IPS DF 4.7 (cell line): ENCODE results near the gene ZDHHC24.

ENCODE experiments used
- DNase-seq: peaks from one replicate; pipeline ENCODE4 v3.0.0-alpha.2; 2013; ENCODE audit warnings: low spot score; ENCODE audit errors: extremely low read depth

Gene ZDHHC24

GRCh38 chr11:66497206-66497605 lies 48.6 kb downstream of the ZDHHC24 start:
- no peak for DNase-seq

- DNase-seq: no peak
Observed at GRCh38 chr11:66495401-66495854, 50.4 kb downstream of the ZDHHC24 start.

DNA sequence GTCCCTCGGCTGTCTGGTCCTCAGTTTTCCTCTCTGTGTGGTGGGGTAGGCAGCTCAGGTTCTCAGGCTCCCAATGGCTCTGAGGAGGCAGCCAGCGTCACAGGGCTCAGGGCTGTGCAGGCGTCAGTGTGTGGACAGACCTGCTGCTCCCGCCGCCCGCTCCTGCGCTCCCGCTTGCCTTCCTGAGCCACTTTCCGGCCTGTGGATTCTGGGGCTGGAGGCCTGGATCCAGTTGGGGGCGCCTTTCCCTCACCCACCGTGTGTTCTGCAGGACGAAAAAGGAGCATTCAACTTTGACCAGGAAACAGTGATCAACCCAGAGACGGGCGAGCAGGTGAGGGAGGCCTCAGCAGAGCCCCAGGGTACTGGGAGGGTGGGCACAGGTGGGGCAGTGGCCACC lies 50.9 kb downstream of the ZDHHC24 start:
- DNase-seq: no peak

DNA sequence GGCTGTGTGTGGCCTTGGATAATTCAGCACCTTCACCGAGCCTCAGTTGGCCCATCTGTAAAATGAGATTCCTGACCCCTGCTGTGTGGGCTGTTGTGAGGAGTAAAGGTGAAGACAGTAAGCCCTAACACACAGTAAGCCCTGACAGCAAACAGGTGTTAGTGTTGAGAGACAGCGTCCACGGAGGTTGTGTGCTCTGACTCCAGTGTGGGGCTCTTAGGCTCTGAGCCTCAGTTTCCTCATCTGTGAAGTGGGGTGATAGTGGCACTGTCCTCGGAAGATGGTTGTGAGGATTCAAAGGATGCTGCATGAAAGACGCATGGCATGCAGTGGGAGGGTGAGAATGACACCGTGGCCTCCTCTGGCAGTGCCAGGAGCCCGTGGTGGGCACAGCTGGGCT lies 51.4 kb downstream of the ZDHHC24 start:
- no peak for DNase-seq

DNA sequence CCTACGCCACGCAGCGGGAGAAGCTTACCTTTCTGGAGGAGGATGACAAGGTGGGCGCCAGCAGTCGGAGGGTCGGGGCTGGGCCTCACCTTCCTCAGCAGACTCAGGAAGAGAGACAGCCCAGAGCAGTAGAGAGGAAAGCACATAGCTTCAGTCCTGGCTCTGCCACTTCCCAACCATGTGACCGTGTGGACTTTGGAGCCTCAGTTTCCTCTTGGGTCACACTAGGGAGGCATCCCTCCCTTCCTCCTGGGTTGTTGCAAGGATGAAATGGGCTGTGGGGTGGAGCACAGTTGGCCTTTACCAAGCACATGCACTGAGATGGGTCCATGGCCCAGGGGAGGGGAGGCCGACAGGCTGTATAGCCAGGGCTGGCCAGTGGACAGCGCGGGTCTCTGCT lies 52.7 kb downstream of the ZDHHC24 start:
- DNase-seq: no peak

- DNase-seq: no peak
Observed at GRCh38 chr11:66492161-66492865, 53.5 kb downstream of the ZDHHC24 start.

DNA sequence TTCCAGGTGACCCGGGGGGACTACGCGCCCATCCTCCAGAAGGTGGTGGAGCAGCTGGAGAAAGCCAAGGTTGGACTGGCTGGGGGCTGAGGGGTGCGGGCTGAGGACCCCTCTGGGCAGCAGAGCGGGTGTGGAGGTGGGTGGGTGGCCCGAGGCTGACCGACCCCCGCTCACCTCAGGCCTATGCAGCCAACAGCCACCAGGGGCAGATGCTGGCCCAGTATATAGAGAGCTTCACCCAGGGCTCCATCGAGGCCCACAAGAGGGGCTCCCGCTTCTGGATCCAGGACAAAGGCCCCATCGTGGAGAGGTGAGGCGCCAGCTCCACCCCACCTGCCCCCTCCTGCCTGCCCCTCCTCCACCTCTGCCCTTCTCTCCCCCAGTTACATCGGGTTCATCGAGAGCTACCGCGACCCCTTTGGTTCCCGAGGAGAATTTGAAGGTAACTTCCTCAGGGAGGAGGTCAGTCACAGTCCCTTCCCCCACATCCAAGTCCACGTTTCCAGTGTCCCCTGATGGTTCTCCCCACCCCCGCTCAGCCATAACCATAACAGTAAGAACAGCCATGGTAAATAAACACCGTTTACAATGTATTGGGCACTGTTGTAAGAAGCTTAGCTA lies 54.4 kb downstream of the ZDHHC24 start:
- no peak for DNase-seq

DNA sequence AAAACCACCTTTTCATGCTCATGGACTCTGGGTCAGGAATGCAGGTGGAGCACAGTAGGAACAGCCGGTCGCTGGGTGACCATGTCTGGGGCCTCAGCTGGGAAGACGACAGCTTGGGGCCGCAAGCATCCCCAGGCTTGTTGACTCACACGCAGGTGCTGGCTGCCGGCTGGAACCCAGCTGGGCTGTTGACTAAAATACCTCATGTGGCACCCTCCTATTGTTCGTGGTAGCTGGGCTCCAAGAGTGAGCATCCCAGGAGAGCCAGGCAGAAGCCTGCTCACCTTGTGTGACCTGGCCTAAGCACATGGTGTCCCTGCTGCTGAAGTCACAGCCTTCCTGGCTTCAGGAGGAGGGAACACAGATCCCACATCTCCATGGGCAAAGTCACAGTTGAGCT lies 56.2 kb downstream of the ZDHHC24 start:
- no peak for DNase-seq

- no peak for DNase-seq
Observed at GRCh38 chr11:66488957-66489356, 56.9 kb downstream of the ZDHHC24 start.

GRCh38 chr11:66484806-66485380 lies 61.0 kb downstream of the ZDHHC24 start:
- no peak for DNase-seq

DNA sequence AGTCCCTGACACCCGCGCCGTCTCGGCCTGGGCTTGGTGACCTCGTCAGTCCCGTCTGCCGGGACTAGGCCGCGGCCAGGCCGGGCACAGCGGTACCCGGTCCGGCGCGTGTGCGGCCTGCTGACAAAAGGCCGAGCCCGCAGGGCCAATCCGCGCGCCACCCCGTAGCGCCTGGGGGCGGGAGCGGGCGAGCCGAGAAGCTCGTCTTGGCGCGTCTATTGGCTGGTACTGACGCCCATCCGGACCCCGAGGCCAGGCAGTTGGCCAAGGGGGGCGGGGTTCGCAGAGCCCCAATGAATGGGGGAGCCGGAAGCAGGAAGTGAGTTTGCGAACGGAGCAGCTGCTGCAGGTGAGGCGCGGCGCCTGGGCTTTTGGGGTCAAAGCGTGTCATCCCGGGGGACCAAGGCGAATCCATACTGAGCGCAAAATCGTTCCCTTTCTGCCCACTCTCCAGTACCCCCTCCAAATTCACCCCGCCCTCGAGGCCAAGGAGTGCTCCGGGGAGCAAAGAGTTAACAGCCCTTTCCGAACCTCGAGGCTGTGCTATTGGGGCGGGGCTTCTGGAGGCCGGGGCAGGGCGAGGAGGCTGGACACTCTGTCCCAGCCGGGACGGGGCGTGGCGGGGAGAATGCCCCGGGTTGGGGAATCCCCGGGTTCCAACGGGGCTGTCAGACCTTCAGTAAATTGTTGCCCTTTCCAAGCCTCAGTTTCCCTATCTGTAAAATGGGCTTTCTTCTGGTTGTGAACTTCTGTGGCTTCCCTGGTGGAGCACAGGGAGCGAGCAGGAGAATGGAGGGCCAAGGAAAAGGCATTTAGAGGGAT lies 65.5 kb downstream of the ZDHHC24 start, which contains the start of gene DPP3:
DPP3 (plus strand) TSS at position 318 of the 822 bp plus-strand sequence. CDS start 1,767 bp downstream, outside the sequence.
- peak; percentile 78 for DNase-seq

GRCh38 chr11:66479394-66480116 lies 66.3 kb downstream of the ZDHHC24 start:
- no peak for DNase-seq

- DNase-seq: no peak
Observed at GRCh38 chr11:66478729-66479393, 67.0 kb downstream of the ZDHHC24 start.

DNA sequence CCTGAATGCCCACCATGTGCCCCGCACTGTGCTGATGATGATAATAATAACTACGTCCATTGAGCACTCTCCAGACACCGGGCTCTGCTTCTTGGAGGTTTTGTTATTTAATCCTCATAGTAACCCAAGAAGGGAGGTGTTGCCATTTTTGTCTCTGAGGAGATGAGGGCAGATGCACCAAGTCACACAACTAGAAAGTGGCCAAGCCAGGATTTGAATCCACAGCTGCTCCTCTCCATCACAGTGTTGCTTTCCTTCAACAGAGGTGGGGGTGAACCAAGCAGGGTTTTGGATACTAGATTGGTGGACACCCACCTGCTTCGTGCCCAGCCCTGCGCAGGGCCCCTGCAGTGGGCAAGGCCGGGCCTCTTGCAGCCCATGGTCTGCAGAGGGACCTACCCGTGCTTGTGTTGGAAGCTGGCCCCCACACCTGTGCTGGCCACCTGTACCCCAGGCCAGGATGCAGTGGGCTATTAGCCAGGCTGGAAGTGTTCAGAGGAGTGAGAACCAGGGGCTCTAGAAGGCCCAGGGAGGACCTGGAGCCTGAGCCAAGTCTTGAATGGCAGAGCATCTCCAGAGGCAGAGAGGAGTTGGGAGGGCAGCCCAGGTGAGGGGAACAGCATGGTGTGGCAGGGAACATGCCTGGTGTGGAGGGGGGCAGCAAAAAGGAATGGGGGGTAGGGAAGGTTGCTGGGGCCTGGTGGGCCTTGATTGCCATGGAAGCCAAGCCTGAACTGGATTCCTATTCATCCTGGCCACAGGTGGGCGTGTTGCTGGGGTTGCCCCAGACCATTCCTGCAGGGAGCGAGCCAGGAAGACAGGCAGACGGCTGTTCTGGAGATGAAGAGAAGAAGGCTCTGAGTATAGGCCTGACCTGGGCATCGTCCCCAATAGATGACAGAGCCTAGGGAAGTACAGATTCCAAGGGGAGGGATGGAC lies 68.3 kb downstream of the ZDHHC24 start:
- no peak for DNase-seq

DNA sequence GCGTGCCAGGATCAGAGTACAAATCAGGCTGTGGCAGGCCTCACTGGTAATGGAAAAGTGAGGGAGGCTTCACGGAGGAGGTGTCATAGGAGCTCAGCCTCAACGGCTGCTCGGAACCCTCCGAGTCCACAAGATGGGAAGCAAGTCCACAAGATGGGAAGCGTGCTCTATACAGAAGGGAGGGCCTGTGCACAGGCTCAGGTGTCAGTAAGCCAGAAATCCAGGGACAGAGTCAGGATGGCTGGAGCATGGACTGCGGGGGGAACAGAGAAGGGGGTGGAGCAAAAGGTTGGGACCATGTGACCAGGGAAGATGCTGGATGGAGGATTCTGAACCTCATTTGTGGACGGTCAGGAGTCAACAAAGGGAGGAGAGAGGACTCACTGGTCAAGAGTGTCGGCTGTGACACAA lies 69.0 kb downstream of the ZDHHC24 start:
- DNase-seq: no peak

- no peak for DNase-seq
Observed at GRCh38 chr11:66476173-66476840, 69.5 kb downstream of the ZDHHC24 start.

GRCh38 chr11:66475349-66476172 lies 70.3 kb downstream of the ZDHHC24 start:
- no peak for DNase-seq
